NOMO-1 (cell line): Measurements from ENCODE around the gene MYLIP.
"Not testable (repeated sequence)": the region's sequence is repeated elsewhere in the genome, so short reads cannot be mapped to it uniquely, and the experiment has no call there.

ENCODE experiments used
- DNase-seq, 2 experiments: peaks; one replicate each; lab custom pipeline; 2025; ENCODE audit not compliant: unreplicated experiment in 2 of 2; lab: John Stamatoyannopoulos, UW

Gene MYLIP

GRCh38 chr6:16168858-16169257, 40.0 kb downstream of the MYLIP start:
- DNase-seq, result peak; percentile 7 to 63

GRCh38 chr6:16171400-16171799, 42.5 kb downstream of the MYLIP start:
- DNase-seq, result no peak

- no peak for DNase-seq
These were observed 44.5 kb downstream of the MYLIP start for GRCh38 chr6:16173167-16173940.

- no peak for DNase-seq
These were observed 45.7 kb downstream of the MYLIP start for GRCh38 chr6:16174416-16175078.

GRCh38 chr6:16176600-16176999, 47.7 kb downstream of the MYLIP start:
- not testable (repeated sequence) for DNase-seq

- DNase-seq, result no peak
These were observed 49.0 kb downstream of the MYLIP start for GRCh38 chr6:16177881-16178280.

- no peak for DNase-seq
These were observed 49.5 kb downstream of the MYLIP start for GRCh38 chr6:16178351-16178750.

GRCh38 chr6:16179063-16179462, 50.2 kb downstream of the MYLIP start:
- DNase-seq, result no peak

- DNase-seq, result peak; percentile 26 to 52
These were observed 51.1 kb downstream of the MYLIP start for GRCh38 chr6:16179970-16180431.

- no peak for DNase-seq
These were observed 52.0 kb downstream of the MYLIP start for GRCh38 chr6:16180696-16181438.

GRCh38 chr6:16181439-16182297, 52.8 kb downstream of the MYLIP start:
- DNase-seq, result no peak

GRCh38 chr6:16183187-16183664, 54.3 kb downstream of the MYLIP start:
- peak; percentile 60 to 78 for DNase-seq

- peak; percentile 39 to 67 for DNase-seq
These were observed 55.2 kb downstream of the MYLIP start for GRCh38 chr6:16184129-16184528.

GRCh38 chr6:16184551-16184950, 55.7 kb downstream of the MYLIP start:
- DNase-seq, result no peak

- no peak for DNase-seq
These were observed 58.3 kb downstream of the MYLIP start for GRCh38 chr6:16187176-16187575.

- no peak for DNase-seq
These were observed 61.3 kb downstream of the MYLIP start for GRCh38 chr6:16190214-16190613.

GRCh38 chr6:16196260-16196983, 67.5 kb downstream of the MYLIP start:
- DNase-seq, result no peak

- DNase-seq, result no peak
These were observed 68.2 kb downstream of the MYLIP start for GRCh38 chr6:16196984-16197546.
